ENCODE measurements around the gene CIAO2A.
"Not testable (repeated sequence)": the region's sequence is repeated elsewhere in the genome, so short reads cannot be mapped to it uniquely, and the experiment has no call there.

Gene CIAO2A

GRCh38 chr15:64093627-64094417 lies at the start of gene CIAO2A:
Gene CIAO2A (minus strand): TSS chr15:64093838. CDS start chr15:64093768, 70 bp downstream.
- peak; percentile 85 for FAIRE-seq

- no peak for FAIRE-seq
These were observed 49.6 kb upstream of the CIAO2A start for GRCh38 chr15:64143276-64143675.

GRCh38 chr15:64141798-64142512 lies 48.3 kb upstream of the CIAO2A start:
- FAIRE-seq = no peak

GRCh38 chr15:64138331-64138941 lies 44.8 kb upstream of the CIAO2A start:
- FAIRE-seq = no peak

GRCh38 chr15:64137226-64137833 lies 43.7 kb upstream of the CIAO2A start:
- FAIRE-seq = no peak

- FAIRE-seq = no peak
These were observed 42.7 kb upstream of the CIAO2A start for GRCh38 chr15:64136347-64136746.

- FAIRE-seq = no peak
These were observed 40.7 kb upstream of the CIAO2A start for GRCh38 chr15:64134345-64134829.

GRCh38 chr15:64133623-64134344 lies 40.1 kb upstream of the CIAO2A start:
- FAIRE-seq = no peak

- FAIRE-seq = no peak
These were observed 38.6 kb upstream of the CIAO2A start for GRCh38 chr15:64132217-64132616.

GRCh38 chr15:64131547-64131946 lies 37.9 kb upstream of the CIAO2A start:
- FAIRE-seq = no peak

- no peak for FAIRE-seq
These were observed 36.5 kb upstream of the CIAO2A start for GRCh38 chr15:64130159-64130558.

- FAIRE-seq = no peak
These were observed 34.1 kb upstream of the CIAO2A start for GRCh38 chr15:64127521-64128270.

GRCh38 chr15:64125978-64126377 lies 32.3 kb upstream of the CIAO2A start:
- FAIRE-seq = no peak

GRCh38 chr15:64122936-64123351 lies 29.3 kb upstream of the CIAO2A start:
- FAIRE-seq = no peak

GRCh38 chr15:64122444-64122843 lies 28.8 kb upstream of the CIAO2A start:
- FAIRE-seq = no peak

GRCh38 chr15:64121614-64122013 lies 28.0 kb upstream of the CIAO2A start:
- no peak for FAIRE-seq

- not testable (repeated sequence) for FAIRE-seq
These were observed 26.7 kb upstream of the CIAO2A start for GRCh38 chr15:64120322-64120721.

- FAIRE-seq = no peak
These were observed 24.3 kb upstream of the CIAO2A start for GRCh38 chr15:64117759-64118487.

GRCh38 chr15:64112904-64113303 lies 19.3 kb upstream of the CIAO2A start:
- no peak for FAIRE-seq

- FAIRE-seq = no peak
These were observed 18.6 kb upstream of the CIAO2A start for GRCh38 chr15:64112073-64112772.
